A549 (cell line): Measurements from ENCODE around the gene FBXO34. TPM values are rescaled to one million over a fixed set of nuclear protein-coding genes. Genes with fewer than 3 reads are reported as not detected.

Experiments
- ATAC-seq, 2 experiments: fragments of 200-7000 bp in 1 of 2; fragments of >200 bp in 1 of 2; cut with Nextera tagmentation in 1 of 2; cut with Tn5 transposase in 1 of 2; 3 replicates each; pipeline versions ENCODE4 v1.8.0 to v1.9.1; 2018 to 2020; ENCODE audit warnings: mild to moderate bottlenecking in 1 of 2, moderate library complexity in 1 of 2
- CTCF ChIA-PET: fragments of 300-600 bp; sonication (Branson Sonifier 250); formaldehyde crosslinking; extraction: SDS; loops from one replicate; lab custom pipeline; 2021; ENCODE audit warnings: antibody characterized with exemption, inconsistent platforms; lab: Yijun Ruan, JAX
- POLR2A ChIA-PET: fragments of 350-600 bp; formaldehyde crosslinking; extraction: SDS; loops from one replicate; lab custom pipeline; 2021; ENCODE audit warnings: antibody characterized with exemption, inconsistent platforms; lab: Yijun Ruan, JAX
- DNase-seq, 2 experiments: peaks; one replicate each; pipeline versions ENCODE4 v3.0.0 to v3.0.0-alpha.2; 2011 to 2016; ENCODE audit warnings: low read depth in 1 of 2, low spot score in 1 of 2
- FAIRE-seq: peaks from 2 replicates; lab custom pipeline; 2011; peaks lifted over from hg19 to GRCh38; lab: Jason Lieb, UNC
- H3K27ac ChIP-seq, 2 experiments: fragments of >200 bp; sonication (Bioruptor Twin); formaldehyde crosslinking; 3 replicates each; pipeline ENCODE4 v1.5.1; 2016 to 2017
- H3K4me1 ChIP-seq: fragments of >200 bp; sonication (Bioruptor Twin); formaldehyde crosslinking; 3 replicates; pipeline ENCODE4 v1.6.1; 2016
- H3K4me2 ChIP-seq: fragments of >200 bp; sonication (Bioruptor Twin); formaldehyde crosslinking; 3 replicates; pipeline ENCODE4 v1.6.1; 2016
- H3K4me3 ChIP-seq: fragments of >200 bp; sonication (Bioruptor Twin); formaldehyde crosslinking; 3 replicates; pipeline ENCODE4 v1.5.1; 2016
- H3K9me3 ChIP-seq: fragments of >200 bp; sonication (Bioruptor Twin); formaldehyde crosslinking; 3 replicates; pipeline ENCODE4 v1.6.1; 2016
- CHD2 ChIP-seq: fragments of 150-350 bp; IDR thresholded peaks from 2 replicates; pipeline ENCODE4 v1.6.1; 2014; ENCODE audit warnings: low read length; ENCODE audit not compliant: partially characterized antibody
- EHMT2 ChIP-seq: fragments of 200-600 bp; sonication (generic); IDR thresholded peaks from 2 replicates; pipeline ENCODE4 v1.6.1; 2016; ENCODE audit warnings: antibody characterized with exemption, low read depth, mild to moderate bottlenecking, moderate library complexity
- FOSL2 ChIP-seq, 2 experiments: fragments of 450-650 bp in 1 of 2; fragments of >200 bp in 1 of 2; sonication (Bioruptor Twin) in 1 of 2; formaldehyde crosslinking; IDR thresholded peaks; 2 replicates each; pipeline versions ENCODE4 v1.5.0 to v1.6.1; 2016 to 2020; ENCODE audit warnings: mild to moderate bottlenecking in 1 of 2, moderate library complexity in 1 of 2
- GATA3 ChIP-seq: IDR thresholded peaks from 2 replicates; pipeline ENCODE4 v1.6.1; 2012; ENCODE audit warnings: borderline replicate concordance
- HMGXB4 ChIP-seq: fragments of 250-450 bp; sonication (Bioruptor Pico); IDR thresholded peaks from 2 replicates; pipeline ENCODE4 v1.5.0; 2021; ENCODE audit warnings: mild to moderate bottlenecking, moderate library complexity, borderline replicate concordance
- HOXA7 ChIP-seq: fragments of 250-450 bp; sonication (Bioruptor Pico); IDR thresholded peaks from 2 replicates; pipeline ENCODE4 v1.5.0; 2020; ENCODE audit warnings: mild to moderate bottlenecking, moderate library complexity
- HOXB5 ChIP-seq: fragments of 250-450 bp; sonication (Bioruptor Pico); IDR thresholded peaks from 2 replicates; pipeline ENCODE4 v1.5.0; 2020; ENCODE audit warnings: mild to moderate bottlenecking, moderate library complexity
- JUN ChIP-seq, 2 experiments: fragments of >200 bp; sonication (Bioruptor Twin); formaldehyde crosslinking; IDR thresholded peaks; 2 replicates in 1 of 2; 3 replicates in 1 of 2; pipeline ENCODE4 v1.6.1; 2016 to 2017
- JUNB ChIP-seq: fragments of >200 bp; sonication (Bioruptor Twin); formaldehyde crosslinking; IDR thresholded peaks from 2 replicates; pipeline ENCODE4 v1.6.1; 2016
- MAZ ChIP-seq: fragments of 150-350 bp; IDR thresholded peaks from 2 replicates; pipeline ENCODE4 v1.6.1; 2014; ENCODE audit warnings: antibody characterized with exemption, low read depth, low read length, borderline replicate concordance
- NFE2L2 ChIP-seq: fragments of 150-350 bp; conservative IDR thresholded peaks from 2 replicates; pipeline ENCODE4 v1.6.1; 2014; ENCODE audit warnings: low read length
- PHF8 ChIP-seq: fragments of 200-600 bp; sonication (generic); IDR thresholded peaks from 2 replicates; pipeline ENCODE4 v1.6.1; 2016; ENCODE audit warnings: low read depth, mild to moderate bottlenecking, antibody characterized with exemption, moderate library complexity, borderline replicate concordance
- POLR2AphosphoS2 ChIP-seq: conservative IDR thresholded peaks from 2 replicates; pipeline ENCODE4 v1.6.1; 2012; ENCODE audit warnings: low read length, improper control_type of control experiment, inconsistent platforms
- RCOR1 ChIP-seq: fragments of 150-350 bp; IDR thresholded peaks from 2 replicates; pipeline ENCODE4 v1.6.1; 2014; ENCODE audit warnings: antibody characterized with exemption, low read length, low read depth
- TFCP2L1 ChIP-seq: fragments of 250-450 bp; sonication (Bioruptor Pico); IDR thresholded peaks from 2 replicates; pipeline ENCODE4 v1.5.0; 2021; ENCODE audit warnings: mild to moderate bottlenecking
- TP53 ChIP-seq: fragments of 250-450 bp; sonication (Bioruptor Pico); IDR thresholded peaks from 2 replicates; pipeline ENCODE4 v1.5.0; 2021; ENCODE audit warnings: mild to moderate bottlenecking, moderate library complexity
- ZNF302 ChIP-seq: fragments of 250-450 bp; sonication (Bioruptor Pico); IDR thresholded peaks from 2 replicates; pipeline ENCODE4 v1.9.0; 2021; ENCODE audit warnings: inconsistent platforms, mild to moderate bottlenecking, moderate library complexity
- WGBS: methylation state at CpG from one replicate; pipeline ENCODE4 v1.1.6; 2017; ENCODE audit errors: missing lambda C conversion rate; 5-methylcytosine and 5-hydroxymethylcytosine counted together
- polyA plus RNA-seq, 4 experiments: library from polyadenylated mRNA; depleted of rRNA in 3 of 4; stranded (reverse); fragments of >200 nt; fragmentation: RNase III in 1 of 4; extraction: RNeasy Plus Mini Kit Qiagen cat#74134 plus additional on column Dnase treatment in 1 of 4; gene quantifications; 2 replicates in 3 of 4; 3 replicates in 1 of 4; pipeline ENCODE4 v1.2.3, GENCODE V29; 2011 to 2017
- small RNA-seq, 6 experiments: library from RNA; depleted of rRNA; stranded (forward); fragments of <200 nt; gene quantifications; one replicate each; pipeline ENCODE3, GENCODE V24; 2012
- TF ChIP-seq, protein P1 (sequence below): fragments of 150-350 bp; IDR thresholded peaks from 2 replicates; pipeline ENCODE4 v1.6.1; 2014; ENCODE audit warnings: low read depth, mild to moderate bottlenecking, low read length
- TF ChIP-seq, protein P2 (sequence below): IDR thresholded peaks from 2 replicates; pipeline ENCODE4 v1.6.1; 2012; ENCODE audit warnings: low read depth, borderline replicate concordance

The FBXO34 gene
- polyA plus RNA-seq, 2 of the 4 experiments (the other 2 are of a cell fraction) = 15.4 to 28.0 TPM

DNA sequence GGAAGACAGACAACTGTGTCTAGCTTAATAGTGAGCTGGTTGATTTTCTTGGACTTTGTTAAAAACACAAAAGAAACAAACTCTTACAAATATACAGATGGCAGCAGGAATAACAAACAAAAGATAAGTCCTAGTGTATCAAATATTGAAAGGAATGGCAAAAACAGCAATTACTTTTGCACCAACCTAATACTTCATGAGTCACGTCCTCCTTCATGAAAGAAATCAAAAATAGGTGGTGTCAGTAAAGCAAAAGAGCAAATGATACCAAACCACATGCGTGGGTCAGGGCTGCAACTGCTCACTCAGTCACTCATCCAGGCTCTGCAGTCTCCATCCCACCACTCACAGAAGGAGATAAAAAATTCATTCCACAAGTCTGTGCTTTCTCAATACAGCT, 128.6 kb downstream of the FBXO34 start (continued):
- no peak for TF ChIP-seq GATA3

GRCh38 chr14:55401751-55402150, 130.5 kb downstream of the FBXO34 start:
- ATAC-seq = no peak
- TF ChIP-seq ZNF302 (no peak), MAZ (no peak), TP53 (CRISPR knock-in tag) (no peak), TFCP2L1 (CRISPR knock-in tag) (no peak), JUNB (no peak), HOXB5 (no peak), EHMT2 (no peak), HOXA7 (no peak), JUN (IDR thresholded peaks at IDR 0.05) (no peak), FOSL2 (IDR thresholded peaks at IDR 0.05) (no peak), FOSL2 (CRISPR knock-in tag; IDR thresholded peaks at IDR 0.05) (no peak), GATA3 (no peak), CHD2 (no peak), RCOR1 (no peak), NFE2L2 (no peak), PHF8 (no peak), HMGXB4 (no peak), POLR2AphosphoS2 (no peak)
- TF ChIP-seq, protein P1, sequence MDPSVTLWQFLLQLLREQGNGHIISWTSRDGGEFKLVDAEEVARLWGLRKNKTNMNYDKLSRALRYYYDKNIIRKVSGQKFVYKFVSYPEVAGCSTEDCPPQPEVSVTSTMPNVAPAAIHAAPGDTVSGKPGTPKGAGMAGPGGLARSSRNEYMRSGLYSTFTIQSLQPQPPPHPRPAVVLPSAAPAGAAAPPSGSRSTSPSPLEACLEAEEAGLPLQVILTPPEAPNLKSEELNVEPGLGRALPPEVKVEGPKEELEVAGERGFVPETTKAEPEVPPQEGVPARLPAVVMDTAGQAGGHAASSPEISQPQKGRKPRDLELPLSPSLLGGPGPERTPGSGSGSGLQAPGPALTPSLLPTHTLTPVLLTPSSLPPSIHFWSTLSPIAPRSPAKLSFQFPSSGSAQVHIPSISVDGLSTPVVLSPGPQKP = no peak
- TF ChIP-seq, protein P2, sequence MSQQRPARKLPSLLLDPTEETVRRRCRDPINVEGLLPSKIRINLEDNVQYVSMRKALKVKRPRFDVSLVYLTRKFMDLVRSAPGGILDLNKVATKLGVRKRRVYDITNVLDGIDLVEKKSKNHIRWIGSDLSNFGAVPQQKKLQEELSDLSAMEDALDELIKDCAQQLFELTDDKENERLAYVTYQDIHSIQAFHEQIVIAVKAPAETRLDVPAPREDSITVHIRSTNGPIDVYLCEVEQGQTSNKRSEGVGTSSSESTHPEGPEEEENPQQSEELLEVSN = no peak
- Histone ChIP-seq H3K4me2 (no peak overlapping the region), H3K27ac (no peak overlapping the region), H3K4me3 (no peak overlapping the region), H3K4me1 (peaks cover 10% of the 10 kb centered on the region; the same call in 2 of the 3 replicates), H3K9me3 (no peaks in the 10 kb centered on the region)
- ChIA-PET CTCF (no interaction called here), POLR2A (no interaction called here)
- WGBS = 92% methylated on average over 6 of the region's 6 CpGs
- FAIRE-seq = no peak
- no peak for DNase-seq

Small RNA genes lying within 50 kb of the gene (small RNA-seq; reads per million reads assigned to genes)
- 0 reads per million in 6 experiments for gene AL356801.1

Other genes with a start within 250 kb of the FBXO34 start
- gene WDHD1, start 244.3 kb upstream of the FBXO34 start, polyA plus RNA-seq (2011; rRNA removed) = 21.1 and 35.6 TPM in 2 replicates
- 14.4 to 16.3 TPM (median 16.0 TPM) in 3 replicates for gene WDHD1, start 244.3 kb upstream of the FBXO34 start, polyA plus RNA-seq (2017; fragmentation: RNase III; extraction: RNeasy Plus Mini Kit Qiagen cat#74134 plus additional on column Dnase treatment)
- 15.3 and 15.9 TPM in 2 replicates for gene SOCS4, start 244.2 kb upstream of the FBXO34 start, polyA plus RNA-seq (2011; rRNA removed)
- 16.4 to 20.7 TPM (median 18.4 TPM) in 3 replicates for gene SOCS4, start 244.2 kb upstream of the FBXO34 start, polyA plus RNA-seq (2017; fragmentation: RNase III; extraction: RNeasy Plus Mini Kit Qiagen cat#74134 plus additional on column Dnase treatment)
- gene MAPK1IP1L, start 219.8 kb upstream of the FBXO34 start, polyA plus RNA-seq (2011; rRNA removed) = 72.3 and 76.1 TPM in 2 replicates
- gene MAPK1IP1L, start 219.8 kb upstream of the FBXO34 start, polyA plus RNA-seq (2017; fragmentation: RNase III; extraction: RNeasy Plus Mini Kit Qiagen cat#74134 plus additional on column Dnase treatment) = 42.9 to 48.2 TPM (median 43.0 TPM) in 3 replicates
- 53.6 and 61.0 TPM in 2 replicates for gene LGALS3, start 142.2 kb upstream of the FBXO34 start, polyA plus RNA-seq (2011; rRNA removed)
- 57.2 to 65.6 TPM (median 60.2 TPM) in 3 replicates for gene LGALS3, start 142.2 kb upstream of the FBXO34 start, polyA plus RNA-seq (2017; fragmentation: RNase III; extraction: RNeasy Plus Mini Kit Qiagen cat#74134 plus additional on column Dnase treatment)
- 28.5 and 46.6 TPM in 2 replicates for gene DLGAP5, start 79.8 kb upstream of the FBXO34 start, polyA plus RNA-seq (2011; rRNA removed)
- 42.1 to 49.6 TPM (median 46.1 TPM) in 3 replicates for gene DLGAP5, start 79.8 kb upstream of the FBXO34 start, polyA plus RNA-seq (2017; fragmentation: RNase III; extraction: RNeasy Plus Mini Kit Qiagen cat#74134 plus additional on column Dnase treatment)
- gene ATG14, start 140.4 kb downstream of the FBXO34 start, polyA plus RNA-seq (2011; rRNA removed) = 7.4 and 7.6 TPM in 2 replicates
- 5.7 to 6.3 TPM (median 5.9 TPM) in 3 replicates for gene ATG14, start 140.4 kb downstream of the FBXO34 start, polyA plus RNA-seq (2017; fragmentation: RNase III; extraction: RNeasy Plus Mini Kit Qiagen cat#74134 plus additional on column Dnase treatment)
- not detected in 2 replicates for gene TBPL2, start 169.2 kb downstream of the FBXO34 start, polyA plus RNA-seq (2011; rRNA removed)
- not detected in 3 replicates for gene TBPL2, start 169.2 kb downstream of the FBXO34 start, polyA plus RNA-seq (2017; fragmentation: RNase III; extraction: RNeasy Plus Mini Kit Qiagen cat#74134 plus additional on column Dnase treatment)